K562 (cell line): ENCODE data around the gene GCG. TPM values are rescaled to one million over a fixed set of nuclear protein-coding genes. Genes with fewer than 3 reads are reported as not detected.

Source experiments
- ATAC-seq: fragments of 200-7000 bp; cut with Tn5 transposase; 3 replicates; pipeline ENCODE4 v1.9.1; 2020; ENCODE audit warnings: moderate library complexity
- BruUV-seq: library from RNA; stranded (reverse); fragments of 400-500 nt; replicated peaks from 2 replicates; lab custom pipeline; 2021; lab: Mats Ljungman, UMichigan
- CTCF ChIA-PET: fragments of 300-600 bp; formaldehyde crosslinking; extraction: SDS; loops from one replicate; lab custom pipeline; 2021; ENCODE audit warnings: low intra/inter-chr PET ratio; lab: Yijun Ruan, JAX
- POLR2A ChIA-PET: fragments of 300-600, 350-650 bp; sonication (Branson Sonifier 250); formaldehyde crosslinking; extraction: SDS; loops from one replicate; lab custom pipeline; 2021; ENCODE audit warnings: antibody characterized with exemption, inconsistent platforms; lab: Yijun Ruan, JAX
- DNase-seq, 4 experiments: peaks; one replicate each; pipeline versions ENCODE4 v3.0.0 to v3.0.0-alpha.2; 2011 to 2018; ENCODE audit warnings: low spot score in 3 of 4, mixed read lengths in 3 of 4; ENCODE audit errors: extremely low read depth in 1 of 4
- FAIRE-seq: peaks from 2 replicates; lab custom pipeline; 2011; peaks lifted over from hg19 to GRCh38; lab: Jason Lieb, UNC
- H2AFZ ChIP-seq: 2 replicates; pipeline ENCODE4 v1.6.0; 2011; ENCODE audit warnings: low read depth, low read length, control low read depth, inconsistent platforms
- H3K27ac ChIP-seq: fragments of 200-600 bp; 3 replicates; pipeline ENCODE4 v1.8.0; 2011; ENCODE audit warnings: low read depth, mild to moderate bottlenecking, control low read depth, inconsistent platforms, low read length, moderate library complexity, mixed read lengths; ENCODE audit errors: extremely low read depth
- H3K27me3 ChIP-seq, 2 experiments: fragments of 300-600 bp in 1 of 2; 2 replicates in 1 of 2; 3 replicates in 1 of 2; pipeline versions ENCODE4 v1.6.0 to v1.8.0; 2011; ENCODE audit warnings: inconsistent platforms in 2 of 2, low read length in 2 of 2, mild to moderate bottlenecking in 1 of 2, mixed read lengths in 1 of 2, moderate library complexity in 1 of 2; ENCODE audit not compliant: control insufficient read depth in 2 of 2, insufficient read depth in 2 of 2
- H3K36me3 ChIP-seq: fragments of 300-600 bp; 3 replicates; pipeline ENCODE4 v1.8.0; 2011; ENCODE audit warnings: mild to moderate bottlenecking, low read length, inconsistent platforms; ENCODE audit not compliant: control insufficient read depth, insufficient read depth
- H3K4me1 ChIP-seq, 2 experiments: fragments of 200-600 bp in 1 of 2; replicated peaks in 1 of 2; 2 replicates in 1 of 2; 3 replicates in 1 of 2; pipeline versions ENCODE4 v1.5.1 to v1.8.0; 2011; ENCODE audit warnings: inconsistent platforms in 2 of 2, low read length in 2 of 2, mild to moderate bottlenecking in 1 of 2, mixed read lengths in 1 of 2, moderate library complexity in 1 of 2; ENCODE audit not compliant: control insufficient read depth in 2 of 2, insufficient read depth in 2 of 2
- H3K4me2 ChIP-seq: 2 replicates; pipeline ENCODE4 v1.6.1; 2011; ENCODE audit warnings: low read length, control low read depth, inconsistent platforms, mixed read lengths; ENCODE audit not compliant: insufficient read depth
- H3K4me3 ChIP-seq: fragments of 200-600 bp; sonication (generic), shearing (Covaris generic); 2 replicates; pipeline ENCODE4 v1.5.1; 2016; ENCODE audit warnings: control low read depth, inconsistent platforms
- H3K79me2 ChIP-seq: fragments of 200-600 bp; 3 replicates; pipeline ENCODE4 v1.8.0; 2011; ENCODE audit warnings: low read length, inconsistent platforms; ENCODE audit not compliant: control insufficient read depth, insufficient read depth
- H3K9ac ChIP-seq, 2 experiments: 2 replicates each; pipeline versions ENCODE4 v1.6.0 to v1.6.1; 2011; ENCODE audit warnings: low read depth in 2 of 2, low read length in 2 of 2, control low read depth in 1 of 2, inconsistent platforms in 1 of 2, mild to moderate bottlenecking in 1 of 2, mixed read lengths in 1 of 2; ENCODE audit not compliant: insufficient read depth in 1 of 2
- H3K9me1 ChIP-seq: one replicate; pipeline ENCODE4 v1.6.0; 2011; ENCODE audit warnings: inconsistent platforms, mild to moderate bottlenecking, low read length, moderate library complexity; ENCODE audit not compliant: control insufficient read depth, insufficient read depth
- H3K9me3 ChIP-seq: replicated peaks from 2 replicates; pipeline ENCODE4 v1.5.1; 2011; ENCODE audit warnings: low read depth, low read length, inconsistent platforms; ENCODE audit not compliant: control insufficient read depth, insufficient read depth
- H4K20me1 ChIP-seq: replicated peaks from 2 replicates; pipeline ENCODE4 v1.6.1; 2011; ENCODE audit warnings: low read length, inconsistent platforms, mixed read lengths; ENCODE audit not compliant: control insufficient read depth, insufficient read depth
- GTF2F1 ChIP-seq: IDR thresholded peaks from 2 replicates; pipeline ENCODE4 v1.6.1; 2011; ENCODE audit warnings: low read depth, low read length, improper control_type of control experiment
- POLR2A ChIP-seq: fragments of 450-650 bp; conservative IDR thresholded peaks from 2 replicates; pipeline ENCODE4 v1.6.1; 2016
- POLR2AphosphoS5 ChIP-seq: IDR thresholded peaks from 2 replicates; pipeline ENCODE4 v1.6.1; 2011; ENCODE audit warnings: mild to moderate bottlenecking, low read depth, low read length, moderate library complexity; ENCODE audit not compliant: control insufficient read depth, insufficient read depth
- SP2 ChIP-seq: IDR thresholded peaks from 2 replicates; pipeline ENCODE4 v1.6.1; 2011; ENCODE audit warnings: mild to moderate bottlenecking, low read depth, low read length, moderate library complexity; ENCODE audit not compliant: poor library complexity, severe bottlenecking; ENCODE audit errors: extremely low read depth
- WGBS: fragments of 100-300 bp; shearing (Covaris generic); methylation state at CpG from one replicate; pipeline ENCODE4 v1.1.6; 2016; ENCODE audit warnings: low coverage, mixed read lengths; ENCODE audit not compliant: insufficient coverage; ENCODE audit errors: missing lambda C conversion rate; 5-methylcytosine and 5-hydroxymethylcytosine counted together
- in situ Hi-C: fragments of 300-500 bp; cut with MboI; formaldehyde crosslinking; loops from 4 replicates; pipeline ENCODE4 v1.15.0; 2018; ENCODE audit warnings: inconsistent platforms, mixed read lengths
- intact Hi-C: fragments of 100-400 bp; cut with micrococcal nuclease; formaldehyde crosslinking; loops from 2 replicates; pipeline ENCODE4 v1.14.2; 2022
- polyA plus RNA-seq, 8 experiments: library from polyadenylated mRNA; depleted of rRNA in 4 of 8; stranded (reverse) in 5 of 8; unstranded in 3 of 8; fragments of >200 nt; fragmentation: Nextera tagmentation in 2 of 8; fragmentation: Illumina TruSeq in 1 of 8; extraction: Ambion mirVana in 2 of 8; extraction: Trizol in 1 of 8; gene quantifications; 2 replicates each; pipeline versions ENCODE4 v1.2.1 to v1.2.3, GENCODE V29; 2011 to 2014; ENCODE audit warnings: inconsistent platforms in 1 of 8, missing spikeins in 1 of 8
- total RNA-seq, 7 experiments: library from RNA; depleted of rRNA in 6 of 7; stranded (reverse); fragments of >200 nt in 6 of 7; fragmentation: Illumina TruSeq in 2 of 7; extraction: Trizol in 2 of 7; gene quantifications; 2 replicates each; pipeline versions ENCODE4 v1.2.1 to v1.2.3, GENCODE V29; 2011 to 2021; ENCODE audit warnings: low replicate concordance in 1 of 7
- TF ChIP-seq, protein P1 (sequence below): fragments of 450-650 bp; IDR thresholded peaks from 2 replicates; pipeline ENCODE4 v1.6.1; 2016; ENCODE audit warnings: mild to moderate bottlenecking

GCG gene
- total and polyA plus RNA-seq, 9 of the 15 experiments (the other 6 are each of a cell fraction or from before 2014, with no cell fraction given): not detected

DNA sequence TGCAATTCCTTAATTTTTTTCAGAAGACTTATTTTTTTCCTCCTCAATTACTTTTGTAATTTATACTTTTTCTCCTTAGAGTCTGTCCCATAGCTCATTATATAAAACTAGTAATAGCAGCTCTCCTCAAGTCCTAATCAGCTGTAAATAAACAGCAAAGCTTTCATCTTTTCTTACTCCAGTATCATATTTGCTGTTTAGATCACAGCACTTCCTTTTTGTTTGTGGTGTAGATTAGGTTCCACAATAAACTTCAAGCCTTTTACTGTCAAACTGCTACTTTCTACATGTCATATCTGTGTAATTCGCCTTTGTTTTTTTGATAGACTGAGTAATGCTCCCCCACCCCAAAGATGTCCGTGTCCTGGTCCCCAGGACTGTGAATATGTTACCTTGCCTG lies 25.5 kb downstream of the GCG start:
- CTCF ChIA-PET: no interaction called here
- in situ Hi-C loops: loop anchor here (25.0 kb wide), 1 partner anchor 864 kb away; no protein-coding TSS in a partner anchor
- no peak for FAIRE-seq

DNA sequence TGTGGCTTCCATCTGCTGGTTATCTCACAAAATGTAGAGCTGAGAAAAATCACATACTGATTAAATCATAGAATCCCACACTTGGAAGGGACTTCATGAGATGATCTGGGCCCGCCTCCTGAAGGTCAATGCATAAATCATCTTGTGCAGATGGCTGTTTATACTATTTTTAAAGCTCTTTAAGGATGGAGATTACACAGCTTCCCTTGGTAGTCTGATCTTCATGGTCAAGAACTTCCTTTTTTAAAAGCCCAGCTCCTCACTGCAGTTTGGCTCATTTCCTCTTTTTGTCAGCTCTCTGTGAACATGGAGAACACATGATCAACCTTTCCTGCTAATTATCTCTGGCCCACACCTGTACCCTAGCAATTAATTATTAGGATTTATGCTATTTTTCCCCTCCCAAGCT lies 25.9 kb downstream of the GCG start:
- no peaks in the 10 kb centered on the region for H3K4me1 ChIP-seq
- CTCF ChIA-PET: no interaction called here
- H3K9me1 ChIP-seq: no peaks in the 10 kb centered on the region
- H4K20me1 ChIP-seq: no peaks in the 10 kb centered on the region
- WGBS: 0% methylated on average over 1 of the region's 1 CpG
- no peak for DNase-seq
- no TSS peak for BruUV-seq
- H3K4me2 ChIP-seq: no peak overlapping the region
- H3K9ac ChIP-seq: no peak overlapping the region
- H3K27ac ChIP-seq: no peak overlapping the region
- POLR2A ChIA-PET: interaction anchor here (0.5 kb wide), 1 partner anchor 662 kb away, joined by 3 read pairs; no protein-coding TSS in a partner anchor
- no peaks in the 10 kb centered on the region for H3K36me3 ChIP-seq
- H3K4me3 ChIP-seq: no peak overlapping the region
- TF ChIP-seq, protein P1, sequence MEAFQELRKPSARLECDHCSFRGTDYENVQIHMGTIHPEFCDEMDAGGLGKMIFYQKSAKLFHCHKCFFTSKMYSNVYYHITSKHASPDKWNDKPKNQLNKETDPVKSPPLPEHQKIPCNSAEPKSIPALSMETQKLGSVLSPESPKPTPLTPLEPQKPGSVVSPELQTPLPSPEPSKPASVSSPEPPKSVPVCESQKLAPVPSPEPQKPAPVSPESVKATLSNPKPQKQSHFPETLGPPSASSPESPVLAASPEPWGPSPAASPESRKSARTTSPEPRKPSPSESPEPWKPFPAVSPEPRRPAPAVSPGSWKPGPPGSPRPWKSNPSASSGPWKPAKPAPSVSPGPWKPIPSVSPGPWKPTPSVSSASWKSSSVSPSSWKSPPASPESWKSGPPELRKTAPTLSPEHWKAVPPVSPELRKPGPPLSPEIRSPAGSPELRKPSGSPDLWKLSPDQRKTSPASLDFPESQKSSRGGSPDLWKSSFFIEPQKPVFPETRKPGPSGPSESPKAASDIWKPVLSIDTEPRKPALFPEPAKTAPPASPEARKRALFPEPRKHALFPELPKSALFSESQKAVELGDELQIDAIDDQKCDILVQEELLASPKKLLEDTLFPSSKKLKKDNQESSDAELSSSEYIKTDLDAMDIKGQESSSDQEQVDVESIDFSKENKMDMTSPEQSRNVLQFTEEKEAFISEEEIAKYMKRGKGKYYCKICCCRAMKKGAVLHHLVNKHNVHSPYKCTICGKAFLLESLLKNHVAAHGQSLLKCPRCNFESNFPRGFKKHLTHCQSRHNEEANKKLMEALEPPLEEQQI: no peak
- TF ChIP-seq SP2 (no peak), POLR2AphosphoS5 (no peak), POLR2A (no peak)
- in situ Hi-C loops: loop anchor here (25.0 kb wide), 1 partner anchor 864 kb away; no protein-coding TSS in a partner anchor
- no peak for FAIRE-seq
- no peak for ATAC-seq
- H3K79me2 ChIP-seq: no peaks in the 10 kb centered on the region
- H3K27me3 ChIP-seq: no peaks in the 10 kb centered on the region
- H2AFZ ChIP-seq: no peak overlapping the region
- intact Hi-C loops: loop anchor here (10.0 kb wide), 1 partner anchor 871 kb away; no protein-coding TSS in a partner anchor
- no peaks in the 10 kb centered on the region for H3K9me3 ChIP-seq

More for the DNA sequence above, 25.5 kb downstream of the GCG start:
- Histone ChIP-seq H4K20me1 (no peaks in the 10 kb centered on the region), H3K4me1 (no peaks in the 10 kb centered on the region), H3K27me3 (no peaks in the 10 kb centered on the region), H3K9me1 (no peaks in the 10 kb centered on the region), H3K4me3 (no peak overlapping the region), H3K9me3 (no peaks in the 10 kb centered on the region), H3K9ac (no peak overlapping the region), H3K79me2 (no peaks in the 10 kb centered on the region), H3K27ac (no peak overlapping the region), H3K4me2 (no peak overlapping the region), H2AFZ (no peak overlapping the region), H3K36me3 (no peaks in the 10 kb centered on the region)
- intact Hi-C loops: loop anchor here (10.0 kb wide), 1 partner anchor 872 kb away; no protein-coding TSS in a partner anchor
- ATAC-seq: no peak
- POLR2A ChIA-PET: interaction anchor here (0.5 kb wide), 2 partner anchors 72 to 663 kb away, joined by 3 read pairs; no protein-coding TSS in a partner anchor
- WGBS: 4% methylated on average over 2 of the region's 2 CpGs
- no TSS peak for BruUV-seq
- TF ChIP-seq GTF2F1: no peak
- no peak for DNase-seq
